OCI-LY1 (cell line): Measurements from ENCODE around the gene ACMSD.

ENCODE experiments used
- H2AFZ ChIP-seq: fragments of 200-600 bp; sonication (generic), shearing (Covaris generic); 2 replicates; pipeline ENCODE4 v1.6.0; 2014; ENCODE audit warnings: antibody characterized with exemption, mild to moderate bottlenecking, low read length
- H3F3A ChIP-seq: fragments of 200-600 bp; sonication (generic), shearing (Covaris generic); 2 replicates; pipeline ENCODE4 v1.6.0; 2014; ENCODE audit warnings: mild to moderate bottlenecking, antibody characterized with exemption, low read length, moderate library complexity; ENCODE audit not compliant: insufficient read depth
- H3K27ac ChIP-seq: fragments of 200-600 bp; sonication (generic); 2 replicates; pipeline ENCODE4 v1.5.1; 2014; ENCODE audit warnings: low read length, mixed run types, mild to moderate bottlenecking, low read depth; ENCODE audit not compliant: poor library complexity, severe bottlenecking
- H3K27me3 ChIP-seq: fragments of 200-600 bp; sonication (generic); 2 replicates; pipeline ENCODE4 v1.6.0; 2014; ENCODE audit warnings: antibody characterized with exemption, mild to moderate bottlenecking, low read length, moderate library complexity; ENCODE audit not compliant: insufficient read depth
- H3K36me3 ChIP-seq: fragments of 200-600 bp; sonication (generic); 2 replicates; pipeline ENCODE4 v1.6.1; 2014; ENCODE audit warnings: mild to moderate bottlenecking, antibody characterized with exemption, low read length, moderate library complexity, mixed read lengths; ENCODE audit not compliant: insufficient read depth
- H3K4me1 ChIP-seq: fragments of 200-600 bp; sonication (generic); 2 replicates; pipeline ENCODE4 v1.5.1; 2014; ENCODE audit warnings: mild to moderate bottlenecking, low read length, moderate library complexity; ENCODE audit not compliant: insufficient read depth, severe bottlenecking
- H3K4me2 ChIP-seq: fragments of 200-600 bp; sonication (generic), shearing (Covaris generic); 2 replicates; pipeline ENCODE4 v1.6.1; 2014; ENCODE audit warnings: low read length
- H3K4me3 ChIP-seq: fragments of 200-600 bp; sonication (generic); 2 replicates; pipeline ENCODE4 v1.5.1; 2014; ENCODE audit warnings: low read length, low read depth, mild to moderate bottlenecking, mixed read lengths; ENCODE audit not compliant: poor library complexity, severe bottlenecking
- H3K79me2 ChIP-seq: fragments of 200-600 bp; shearing (Covaris generic); 2 replicates; pipeline ENCODE4 v1.6.1; 2016; ENCODE audit warnings: mixed run types, low read length, mixed read lengths; ENCODE audit not compliant: insufficient read depth
- H3K9ac ChIP-seq: fragments of 200-600 bp; sonication (generic), shearing (Covaris generic); 2 replicates; pipeline ENCODE4 v1.6.1; 2014; ENCODE audit warnings: mild to moderate bottlenecking, low read length, mixed read lengths
- H3K9me2 ChIP-seq: fragments of 200-600 bp; sonication (generic), shearing (Covaris generic); 2 replicates; pipeline ENCODE4 v1.6.1; 2014; ENCODE audit warnings: low read depth, mild to moderate bottlenecking, low read length, mixed read lengths
- H3K9me3 ChIP-seq: fragments of 200-600 bp; shearing (Covaris generic); 2 replicates; pipeline ENCODE4 v1.6.1; 2014; ENCODE audit warnings: low read length, mixed read lengths
- H4K20me1 ChIP-seq: fragments of 200-600 bp; sonication (generic), shearing (Covaris generic); 2 replicates; pipeline ENCODE4 v1.6.0; 2016; ENCODE audit warnings: mild to moderate bottlenecking, low read length; ENCODE audit not compliant: insufficient read depth
- EZH2 ChIP-seq: fragments of 200-600 bp; sonication (generic), shearing (Covaris generic); IDR thresholded peaks from 2 replicates; pipeline ENCODE4 v1.8.0; 2017; ENCODE audit warnings: borderline replicate concordance, mixed run types, mild to moderate bottlenecking, antibody characterized with exemption, low read length, moderate library complexity, mixed read lengths
- TF ChIP-seq, protein P1 (sequence below): fragments of 200-600 bp; sonication (generic), shearing (Covaris generic); IDR thresholded peaks from 2 replicates; pipeline ENCODE4 v1.5.1; 2017; ENCODE audit warnings: mild to moderate bottlenecking, antibody characterized with exemption, low read length, moderate library complexity, mixed read lengths

Gene ACMSD

DNA sequence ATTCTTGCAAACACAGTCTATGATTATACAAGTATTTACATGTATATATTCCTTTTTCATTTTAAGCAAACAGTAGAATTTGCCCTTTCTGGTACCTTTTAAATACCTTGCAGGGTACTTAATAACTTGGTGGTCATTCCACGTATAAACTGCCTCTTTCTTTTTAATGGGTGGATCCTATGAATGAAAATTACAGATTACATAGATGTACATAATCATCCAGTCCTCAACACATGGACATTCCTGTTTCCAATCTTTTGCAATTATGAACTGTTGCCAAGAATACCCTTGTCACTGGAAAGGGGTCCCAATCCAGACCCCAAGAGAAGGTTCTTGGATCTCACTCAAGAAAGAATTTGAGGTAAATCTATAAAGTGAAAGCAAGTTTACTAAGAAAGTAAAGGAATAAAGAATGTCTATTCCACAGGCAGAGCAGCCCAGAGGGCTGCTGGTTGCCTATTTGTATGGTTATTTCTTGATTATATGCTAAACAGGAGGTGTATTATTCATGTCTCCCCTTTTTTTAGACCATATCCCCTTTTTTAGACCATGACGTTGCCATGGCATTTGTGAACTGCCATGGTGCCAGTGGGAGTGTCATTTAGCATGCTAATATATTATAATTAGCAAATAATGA lies 72.5 kb downstream of the ACMSD start:
- H3K4me3 ChIP-seq: no peak overlapping the region
- H3K4me2 ChIP-seq: no peak overlapping the region
- H3K4me1 ChIP-seq: no peaks in the 10 kb centered on the region
- no peak overlapping the region for H3K9ac ChIP-seq
- no peaks in the 10 kb centered on the region for H4K20me1 ChIP-seq
- H3K36me3 ChIP-seq: no peaks in the 10 kb centered on the region
- TF ChIP-seq, protein P1, sequence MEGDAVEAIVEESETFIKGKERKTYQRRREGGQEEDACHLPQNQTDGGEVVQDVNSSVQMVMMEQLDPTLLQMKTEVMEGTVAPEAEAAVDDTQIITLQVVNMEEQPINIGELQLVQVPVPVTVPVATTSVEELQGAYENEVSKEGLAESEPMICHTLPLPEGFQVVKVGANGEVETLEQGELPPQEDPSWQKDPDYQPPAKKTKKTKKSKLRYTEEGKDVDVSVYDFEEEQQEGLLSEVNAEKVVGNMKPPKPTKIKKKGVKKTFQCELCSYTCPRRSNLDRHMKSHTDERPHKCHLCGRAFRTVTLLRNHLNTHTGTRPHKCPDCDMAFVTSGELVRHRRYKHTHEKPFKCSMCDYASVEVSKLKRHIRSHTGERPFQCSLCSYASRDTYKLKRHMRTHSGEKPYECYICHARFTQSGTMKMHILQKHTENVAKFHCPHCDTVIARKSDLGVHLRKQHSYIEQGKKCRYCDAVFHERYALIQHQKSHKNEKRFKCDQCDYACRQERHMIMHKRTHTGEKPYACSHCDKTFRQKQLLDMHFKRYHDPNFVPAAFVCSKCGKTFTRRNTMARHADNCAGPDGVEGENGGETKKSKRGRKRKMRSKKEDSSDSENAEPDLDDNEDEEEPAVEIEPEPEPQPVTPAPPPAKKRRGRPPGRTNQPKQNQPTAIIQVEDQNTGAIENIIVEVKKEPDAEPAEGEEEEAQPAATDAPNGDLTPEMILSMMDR: no peak
- no peak for TF ChIP-seq EZH2
- peaks cover 3% of the 10 kb centered on the region; the same call in 1 of the 2 replicates for H3K27me3 ChIP-seq
- no peaks in the 10 kb centered on the region for H3K9me3 ChIP-seq
- no peaks in the 10 kb centered on the region for H3F3A ChIP-seq
- H3K9me2 ChIP-seq: no peaks in the 10 kb centered on the region
- H3K79me2 ChIP-seq: no peaks in the 10 kb centered on the region
- H3K27ac ChIP-seq: no peak overlapping the region
- no peak overlapping the region for H2AFZ ChIP-seq

DNA sequence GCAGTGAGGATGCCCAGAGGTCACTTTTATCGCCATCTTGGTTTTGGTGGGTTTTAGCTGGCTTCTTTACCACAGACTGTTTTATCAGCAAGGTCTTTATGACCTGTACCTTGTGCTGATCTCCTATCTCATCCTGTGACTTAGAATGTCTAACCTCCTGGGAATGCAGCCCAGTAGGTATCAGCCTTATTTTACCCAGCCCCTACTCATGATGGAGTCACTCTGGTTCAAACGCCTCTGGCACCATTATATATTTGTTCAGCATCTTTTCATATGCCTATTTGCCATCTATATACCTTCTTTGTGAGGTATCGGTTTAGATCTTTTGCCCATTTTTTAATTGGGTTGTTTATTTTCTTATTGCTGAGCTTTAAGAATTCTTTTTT lies 73.0 kb downstream of the ACMSD start:
- H3K4me3 ChIP-seq: no peak overlapping the region
- no peaks in the 10 kb centered on the region for H3K79me2 ChIP-seq
- H3K36me3 ChIP-seq: no peaks in the 10 kb centered on the region
- H4K20me1 ChIP-seq: no peaks in the 10 kb centered on the region
- H3K4me2 ChIP-seq: no peak overlapping the region
- H3K9ac ChIP-seq: no peak overlapping the region
- no peak overlapping the region for H2AFZ ChIP-seq
- H3K4me1 ChIP-seq: no peaks in the 10 kb centered on the region
- TF ChIP-seq, protein P1: no peak
- no peak for TF ChIP-seq EZH2
- H3K9me2 ChIP-seq: no peaks in the 10 kb centered on the region
- peaks cover 3% of the 10 kb centered on the region; the same call in 1 of the 2 replicates for H3K27me3 ChIP-seq
- no peak overlapping the region for H3K27ac ChIP-seq
- H3K9me3 ChIP-seq: no peaks in the 10 kb centered on the region
- no peaks in the 10 kb centered on the region for H3F3A ChIP-seq

DNA sequence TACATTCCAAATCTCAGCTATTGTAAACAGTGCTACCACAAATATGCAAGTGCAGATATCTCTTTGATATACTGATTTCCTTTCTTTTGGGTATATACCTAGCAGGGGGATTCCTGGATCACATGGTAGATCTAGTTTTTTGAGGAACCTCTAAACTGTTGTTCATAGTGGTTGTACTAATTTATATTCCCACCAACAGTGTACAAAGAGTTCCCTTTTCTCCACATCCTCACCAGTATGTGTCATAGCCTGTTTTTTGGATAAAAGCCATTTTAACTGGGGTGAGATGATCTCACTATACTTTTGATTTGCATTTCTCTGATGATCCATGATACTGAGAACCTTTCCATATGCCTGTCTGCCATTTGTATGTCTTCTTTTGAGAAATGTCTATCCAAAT lies 73.9 kb downstream of the ACMSD start:
- H3K9me3 ChIP-seq: no peaks in the 10 kb centered on the region
- H3K4me3 ChIP-seq: no peak overlapping the region
- peaks cover 6% of the 10 kb centered on the region for H3K4me1 ChIP-seq
- H3K4me2 ChIP-seq: no peak overlapping the region
- H4K20me1 ChIP-seq: no peaks in the 10 kb centered on the region
- peaks cover 3% of the 10 kb centered on the region; the same call in 1 of the 2 replicates for H3K27me3 ChIP-seq
- H3K79me2 ChIP-seq: no peaks in the 10 kb centered on the region
- no peak overlapping the region for H2AFZ ChIP-seq
- no peaks in the 10 kb centered on the region for H3K36me3 ChIP-seq
- H3K9me2 ChIP-seq: no peaks in the 10 kb centered on the region
- H3F3A ChIP-seq: no peaks in the 10 kb centered on the region
- no peak for TF ChIP-seq EZH2
- TF ChIP-seq, protein P1: no peak
- H3K9ac ChIP-seq: no peak overlapping the region
- no peak overlapping the region for H3K27ac ChIP-seq
